Measurements from ENCODE around the gene MMP10. TPM values are rescaled to one million over a fixed set of nuclear protein-coding genes. Genes with fewer than 3 reads are reported as not detected.

Gene MMP10
- total and polyA plus RNA-seq, 2 of the 8 experiments (the other 6 are each of a cell fraction or from before 2014, with no cell fraction given), result 0.03 to 0.17 TPM

GRCh38 chr11:102760344-102761035 lies 19.9 kb downstream of the MMP10 start:
- Histone ChIP-seq H3K4me2 (ENCODE audit: insufficient read depth in 1 of 2, low read depth in 2 of 2, low read length in 2 of 2) (no peak overlapping the region), H3K23me2 (ENCODE audit: low read depth, low read length) (no peaks in the 10 kb centered on the region), H2AK5ac (ENCODE audit: low read depth, low read length) (no peak overlapping the region), H2BK15ac (ENCODE audit: low read length) (no peak overlapping the region), H3K27me3 (replicated peaks in 1 of 4; ENCODE audit: control insufficient read depth in 3 of 4, extremely low read depth in 1 of 4, insufficient read depth in 3 of 4, low read length in 3 of 4) (peaks cover 0 to under 1% (median 0%) of the 10 kb centered on the region in 4 experiments; a peak in 1 of 7 replicates), H3K4me3 (ENCODE audit: extremely low read depth in 1 of 4, insufficient read depth in 2 of 4, low read depth in 3 of 4, low read length in 4 of 4) (no peak overlapping the region), H3K4me1 (replicated peaks in 1 of 4; ENCODE audit: control insufficient read depth in 3 of 4, insufficient read depth in 4 of 4, low read length in 3 of 4) (peaks cover 0 to 4% (median 1%) of the 10 kb centered on the region in 4 experiments; a peak in 1 of 7 replicates), H2BK12ac (ENCODE audit: low read depth, low read length) (no peak overlapping the region), H4K8ac (ENCODE audit: extremely low read depth, insufficient read depth, low read length) (no peak overlapping the region), H4K5ac (ENCODE audit: insufficient read length, low read depth, low read length) (no peak overlapping the region), H3K4ac (replicated peaks; ENCODE audit: insufficient read length, low read depth, low read length) (no peak overlapping the region), H3K18ac (ENCODE audit: extremely low read depth, low read length) (no peak overlapping the region), H3K14ac (ENCODE audit: insufficient read length) (no peak overlapping the region), H4K20me1 (replicated peaks in 1 of 2; ENCODE audit: control insufficient read depth in 1 of 2, insufficient read depth in 2 of 2, low read length in 2 of 2) (no peaks in the 10 kb centered on the region), H3K79me2 (ENCODE audit: control insufficient read depth in 1 of 2, insufficient read depth in 2 of 2, low read length in 2 of 2) (no peaks in the 10 kb centered on the region), H4K91ac (replicated peaks; ENCODE audit: insufficient read length, low read length) (no peak overlapping the region), H2BK120ac (replicated peaks; ENCODE audit: low read depth, low read length) (no peak overlapping the region), H2BK20ac (ENCODE audit: low read length) (no peak overlapping the region), H3K9me3 (ENCODE audit: insufficient read depth in 2 of 2, low read depth in 1 of 2, low read length in 1 of 2) (no peaks in the 10 kb centered on the region), H2BK5ac (ENCODE audit: low read depth, low read length) (no peak overlapping the region), H3K23ac (ENCODE audit: insufficient read length) (no peak overlapping the region), H3K36me3 (ENCODE audit: control insufficient read depth in 2 of 4, insufficient read depth in 4 of 4, low read length in 3 of 4) (no peaks in the 10 kb centered on the region), H3K27ac (ENCODE audit: low read depth, low read length) (no peak overlapping the region), H3K79me1 (ENCODE audit: low read depth, low read length) (no peaks in the 10 kb centered on the region), H3K56ac (replicated peaks; ENCODE audit: insufficient read length, low read depth, low read length) (no peak overlapping the region), H3K9ac (replicated peaks in 1 of 4; ENCODE audit: extremely low read depth in 1 of 4, low read depth in 3 of 4, low read length in 3 of 4) (no peak overlapping the region), H2AFZ (ENCODE audit: low read length) (no peak overlapping the region)
- 90% methylated on average over 4 of the region's 4 CpGs; no CpG with 5 or more reads in 1 of the 2 experiments for WGBS, 2 experiments (ENCODE audit: extremely low coverage in 1 of 2, insufficient coverage in 1 of 2, insufficient read length in 1 of 2, insufficient replicate concordance in 2 of 2, low coverage in 1 of 2, low lambda C conversion rate in 2 of 2, missing lambda C conversion rate in 1 of 2)
- DNase-seq (ENCODE audit: low read depth in 1 of 2, low spot score in 2 of 2) (no peak), FAIRE-seq (no peak)
- ChIA-PET CTCF (ENCODE audit: partially characterized antibody) (interaction anchor here (0.6 to 3.8 kb wide), 4 partner anchors 20 to 181 kb away, joined by 3 to 22 read pairs (median 4); partner anchors contain the start of gene MMP10), POLR2A (ENCODE audit: partially characterized antibody) (no interaction called here)
- peak; percentile 55; the same call in 1 of the 2 replicates for TF ChIP-seq CEBPB (IDR thresholded peaks at IDR 0.05; ENCODE audit: low read depth, low read length)
- TF ChIP-seq, protein P1, sequence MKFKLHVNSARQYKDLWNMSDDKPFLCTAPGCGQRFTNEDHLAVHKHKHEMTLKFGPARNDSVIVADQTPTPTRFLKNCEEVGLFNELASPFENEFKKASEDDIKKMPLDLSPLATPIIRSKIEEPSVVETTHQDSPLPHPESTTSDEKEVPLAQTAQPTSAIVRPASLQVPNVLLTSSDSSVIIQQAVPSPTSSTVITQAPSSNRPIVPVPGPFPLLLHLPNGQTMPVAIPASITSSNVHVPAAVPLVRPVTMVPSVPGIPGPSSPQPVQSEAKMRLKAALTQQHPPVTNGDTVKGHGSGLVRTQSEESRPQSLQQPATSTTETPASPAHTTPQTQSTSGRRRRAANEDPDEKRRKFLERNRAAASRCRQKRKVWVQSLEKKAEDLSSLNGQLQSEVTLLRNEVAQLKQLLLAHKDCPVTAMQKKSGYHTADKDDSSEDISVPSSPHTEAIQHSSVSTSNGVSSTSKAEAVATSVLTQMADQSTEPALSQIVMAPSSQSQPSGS (IDR thresholded peaks at IDR 0.05; ENCODE audit: low read length), result no peak
